ENCODE measurements around the gene DLK1. TPM values are rescaled to one million over a fixed set of nuclear protein-coding genes. Genes with fewer than 3 reads are reported as not detected.

Gene DLK1
- total and polyA plus RNA-seq, 2 of the 13 experiments (the other 11 are each of a cell fraction or from before 2014, with no cell fraction given): 95.5 to 312 TPM

DNA sequence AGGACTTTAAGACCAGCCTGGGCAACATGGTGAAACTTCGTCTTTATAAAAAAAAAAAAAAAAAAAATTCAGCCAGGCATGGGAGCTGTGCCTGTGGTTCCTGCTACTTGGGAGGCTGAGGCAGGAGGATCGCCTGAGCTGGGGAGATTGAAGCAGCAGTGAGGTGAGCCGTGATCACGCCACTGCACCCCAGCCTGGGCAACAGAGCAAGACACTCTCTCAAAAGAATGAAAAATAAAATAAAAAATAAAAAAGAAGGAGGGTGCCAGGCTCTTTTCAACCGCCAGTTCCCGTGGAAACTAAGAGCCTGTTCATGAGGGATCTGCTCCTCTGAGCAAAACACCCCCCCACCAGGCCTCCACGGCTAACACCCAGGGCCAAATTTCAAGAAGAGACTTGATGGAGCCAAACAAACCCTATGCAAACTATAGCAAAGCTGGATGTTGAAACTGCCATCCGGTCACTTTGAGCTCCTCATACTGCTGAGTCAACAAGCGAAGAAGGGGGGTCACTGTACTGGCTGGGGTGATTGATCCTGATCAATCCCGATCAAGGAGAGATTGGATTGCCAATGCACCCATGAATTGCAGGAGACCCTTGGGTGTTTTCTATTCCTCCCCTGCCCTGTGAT lies 23.4 kb downstream of the DLK1 start (continued):
- TF ChIP-seq, protein P1, sequence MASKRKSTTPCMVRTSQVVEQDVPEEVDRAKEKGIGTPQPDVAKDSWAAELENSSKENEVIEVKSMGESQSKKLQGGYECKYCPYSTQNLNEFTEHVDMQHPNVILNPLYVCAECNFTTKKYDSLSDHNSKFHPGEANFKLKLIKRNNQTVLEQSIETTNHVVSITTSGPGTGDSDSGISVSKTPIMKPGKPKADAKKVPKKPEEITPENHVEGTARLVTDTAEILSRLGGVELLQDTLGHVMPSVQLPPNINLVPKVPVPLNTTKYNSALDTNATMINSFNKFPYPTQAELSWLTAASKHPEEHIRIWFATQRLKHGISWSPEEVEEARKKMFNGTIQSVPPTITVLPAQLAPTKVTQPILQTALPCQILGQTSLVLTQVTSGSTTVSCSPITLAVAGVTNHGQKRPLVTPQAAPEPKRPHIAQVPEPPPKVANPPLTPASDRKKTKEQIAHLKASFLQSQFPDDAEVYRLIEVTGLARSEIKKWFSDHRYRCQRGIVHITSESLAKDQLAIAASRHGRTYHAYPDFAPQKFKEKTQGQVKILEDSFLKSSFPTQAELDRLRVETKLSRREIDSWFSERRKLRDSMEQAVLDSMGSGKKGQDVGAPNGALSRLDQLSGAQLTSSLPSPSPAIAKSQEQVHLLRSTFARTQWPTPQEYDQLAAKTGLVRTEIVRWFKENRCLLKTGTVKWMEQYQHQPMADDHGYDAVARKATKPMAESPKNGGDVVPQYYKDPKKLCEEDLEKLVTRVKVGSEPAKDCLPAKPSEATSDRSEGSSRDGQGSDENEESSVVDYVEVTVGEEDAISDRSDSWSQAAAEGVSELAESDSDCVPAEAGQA (IDR thresholded peaks at IDR 0.05; ENCODE audit: low read depth): no peak
- TF ChIP-seq, protein P1 (CRISPR knock-in tag; IDR thresholded peaks at IDR 0.05; ENCODE audit: borderline replicate concordance): no peak
- TF ChIP-seq, protein P2, sequence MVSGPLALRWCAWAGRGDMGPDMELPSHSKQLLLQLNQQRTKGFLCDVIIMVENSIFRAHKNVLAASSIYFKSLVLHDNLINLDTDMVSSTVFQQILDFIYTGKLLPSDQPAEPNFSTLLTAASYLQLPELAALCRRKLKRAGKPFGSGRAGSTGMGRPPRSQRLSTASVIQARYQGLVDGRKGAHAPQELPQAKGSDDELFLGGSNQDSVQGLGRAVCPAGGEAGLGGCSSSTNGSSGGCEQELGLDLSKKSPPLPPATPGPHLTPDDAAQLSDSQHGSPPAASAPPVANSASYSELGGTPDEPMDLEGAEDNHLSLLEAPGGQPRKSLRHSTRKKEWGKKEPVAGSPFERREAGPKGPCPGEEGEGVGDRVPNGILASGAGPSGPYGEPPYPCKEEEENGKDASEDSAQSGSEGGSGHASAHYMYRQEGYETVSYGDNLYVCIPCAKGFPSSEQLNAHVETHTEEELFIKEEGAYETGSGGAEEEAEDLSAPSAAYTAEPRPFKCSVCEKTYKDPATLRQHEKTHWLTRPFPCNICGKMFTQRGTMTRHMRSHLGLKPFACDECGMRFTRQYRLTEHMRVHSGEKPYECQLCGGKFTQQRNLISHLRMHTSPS (CRISPR knock-in tag; IDR thresholded peaks at IDR 0.05; ENCODE audit: low read depth): no peak
- peak; percentile 85 for TF ChIP-seq ZNF121 (CRISPR knock-in tag; IDR thresholded peaks at IDR 0.05)
- no peak for TF ChIP-seq ZNF563 (CRISPR knock-in tag; IDR thresholded peaks at IDR 0.05)
- peak; percentile 38; the same call in 1 of the 2 replicates for TF ChIP-seq POLR2G (IDR thresholded peaks at IDR 0.05; ENCODE audit: low read depth, low read length)
- TF ChIP-seq, protein P3, sequence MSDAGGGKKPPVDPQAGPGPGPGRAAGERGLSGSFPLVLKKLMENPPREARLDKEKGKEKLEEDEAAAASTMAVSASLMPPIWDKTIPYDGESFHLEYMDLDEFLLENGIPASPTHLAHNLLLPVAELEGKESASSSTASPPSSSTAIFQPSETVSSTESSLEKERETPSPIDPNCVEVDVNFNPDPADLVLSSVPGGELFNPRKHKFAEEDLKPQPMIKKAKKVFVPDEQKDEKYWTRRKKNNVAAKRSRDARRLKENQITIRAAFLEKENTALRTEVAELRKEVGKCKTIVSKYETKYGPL (CRISPR knock-in tag; IDR thresholded peaks at IDR 0.05): no peak
- TF ChIP-seq ARNT (IDR thresholded peaks at IDR 0.05): no peak
- TF ChIP-seq IKZF1 (IDR thresholded peaks at IDR 0.05): no peak
- TF ChIP-seq, protein P4, sequence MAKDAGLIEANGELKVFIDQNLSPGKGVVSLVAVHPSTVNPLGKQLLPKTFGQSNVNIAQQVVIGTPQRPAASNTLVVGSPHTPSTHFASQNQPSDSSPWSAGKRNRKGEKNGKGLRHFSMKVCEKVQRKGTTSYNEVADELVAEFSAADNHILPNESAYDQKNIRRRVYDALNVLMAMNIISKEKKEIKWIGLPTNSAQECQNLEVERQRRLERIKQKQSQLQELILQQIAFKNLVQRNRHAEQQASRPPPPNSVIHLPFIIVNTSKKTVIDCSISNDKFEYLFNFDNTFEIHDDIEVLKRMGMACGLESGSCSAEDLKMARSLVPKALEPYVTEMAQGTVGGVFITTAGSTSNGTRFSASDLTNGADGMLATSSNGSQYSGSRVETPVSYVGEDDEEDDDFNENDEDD (CRISPR knock-in tag; IDR thresholded peaks at IDR 0.05; ENCODE audit: borderline replicate concordance): no peak
- TF ChIP-seq RFX5 (IDR thresholded peaks at IDR 0.05; ENCODE audit: low read depth, low read length): no peak
- TF ChIP-seq, protein P5, sequence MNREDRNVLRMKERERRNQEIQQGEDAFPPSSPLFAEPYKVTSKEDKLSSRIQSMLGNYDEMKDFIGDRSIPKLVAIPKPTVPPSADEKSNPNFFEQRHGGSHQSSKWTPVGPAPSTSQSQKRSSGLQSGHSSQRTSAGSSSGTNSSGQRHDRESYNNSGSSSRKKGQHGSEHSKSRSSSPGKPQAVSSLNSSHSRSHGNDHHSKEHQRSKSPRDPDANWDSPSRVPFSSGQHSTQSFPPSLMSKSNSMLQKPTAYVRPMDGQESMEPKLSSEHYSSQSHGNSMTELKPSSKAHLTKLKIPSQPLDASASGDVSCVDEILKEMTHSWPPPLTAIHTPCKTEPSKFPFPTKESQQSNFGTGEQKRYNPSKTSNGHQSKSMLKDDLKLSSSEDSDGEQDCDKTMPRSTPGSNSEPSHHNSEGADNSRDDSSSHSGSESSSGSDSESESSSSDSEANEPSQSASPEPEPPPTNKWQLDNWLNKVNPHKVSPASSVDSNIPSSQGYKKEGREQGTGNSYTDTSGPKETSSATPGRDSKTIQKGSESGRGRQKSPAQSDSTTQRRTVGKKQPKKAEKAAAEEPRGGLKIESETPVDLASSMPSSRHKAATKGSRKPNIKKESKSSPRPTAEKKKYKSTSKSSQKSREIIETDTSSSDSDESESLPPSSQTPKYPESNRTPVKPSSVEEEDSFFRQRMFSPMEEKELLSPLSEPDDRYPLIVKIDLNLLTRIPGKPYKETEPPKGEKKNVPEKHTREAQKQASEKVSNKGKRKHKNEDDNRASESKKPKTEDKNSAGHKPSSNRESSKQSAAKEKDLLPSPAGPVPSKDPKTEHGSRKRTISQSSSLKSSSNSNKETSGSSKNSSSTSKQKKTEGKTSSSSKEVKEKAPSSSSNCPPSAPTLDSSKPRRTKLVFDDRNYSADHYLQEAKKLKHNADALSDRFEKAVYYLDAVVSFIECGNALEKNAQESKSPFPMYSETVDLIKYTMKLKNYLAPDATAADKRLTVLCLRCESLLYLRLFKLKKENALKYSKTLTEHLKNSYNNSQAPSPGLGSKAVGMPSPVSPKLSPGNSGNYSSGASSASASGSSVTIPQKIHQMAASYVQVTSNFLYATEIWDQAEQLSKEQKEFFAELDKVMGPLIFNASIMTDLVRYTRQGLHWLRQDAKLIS (CRISPR knock-in tag; IDR thresholded peaks at IDR 0.05): no peak
- no peak for TF ChIP-seq FOXM1 (CRISPR knock-in tag; IDR thresholded peaks at IDR 0.05)
- TF ChIP-seq, protein P6, sequence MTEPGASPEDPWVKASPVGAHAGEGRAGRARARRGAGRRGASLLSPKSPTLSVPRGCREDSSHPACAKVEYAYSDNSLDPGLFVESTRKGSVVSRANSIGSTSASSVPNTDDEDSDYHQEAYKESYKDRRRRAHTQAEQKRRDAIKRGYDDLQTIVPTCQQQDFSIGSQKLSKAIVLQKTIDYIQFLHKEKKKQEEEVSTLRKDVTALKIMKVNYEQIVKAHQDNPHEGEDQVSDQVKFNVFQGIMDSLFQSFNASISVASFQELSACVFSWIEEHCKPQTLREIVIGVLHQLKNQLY (CRISPR knock-in tag; IDR thresholded peaks at IDR 0.05): no peak
- TF ChIP-seq ZNF10 (CRISPR knock-in tag; IDR thresholded peaks at IDR 0.05; ENCODE audit: borderline replicate concordance, low read depth): no peak
